Metanephros (tissue), 2 donors: ENCODE data around the gene MTURN. TPM values are rescaled to one million over a fixed set of nuclear protein-coding genes. Genes with fewer than 3 reads are reported as not detected.

Experiments
- small RNA-seq: library from RNA; depleted of rRNA; stranded (forward); fragments of <200 nt; gene quantifications from one replicate; pipeline ENCODE3, GENCODE V24; 2014; ENCODE audit warnings: low replicate concordance
- total RNA-seq: library from RNA; depleted of rRNA; stranded (reverse); fragments of >200 nt; gene quantifications from one replicate; pipeline ENCODE4 v1.2.3, GENCODE V29; 2014

The MTURN gene
- 78.1 TPM for total RNA-seq

GRCh38 chr7:30134611-30135300 lies at the start of gene MTURN:
Gene MTURN, plus strand, starts transcription at chr7:30134986. Its CDS starts 151 bp downstream, at chr7:30135137.

Small RNAs within 50 kb of the gene (small RNA-seq; reads per million reads assigned to genes)
- not detected for gene RPS27P16

Other genes with a start within 250 kb of the MTURN start
- gene SCRN1, start 145.2 kb upstream of the MTURN start, total RNA-seq, result 39.9 TPM
- 12.8 TPM for gene FKBP14, start 108.3 kb upstream of the MTURN start, total RNA-seq
- gene PLEKHA8, start 106.6 kb upstream of the MTURN start, total RNA-seq, result 15.7 TPM
- gene ZNRF2, start 149.6 kb downstream of the MTURN start, total RNA-seq, result 32.9 TPM